Neural cell (in vitro differentiated cells): ENCODE measurements around the gene ABCC3. TPM values are rescaled to one million over a fixed set of nuclear protein-coding genes. Genes with fewer than 3 reads are reported as not detected.

Experiments
- H2AFZ ChIP-seq: fragments of 200-600, 300-800 bp; sonication (generic), shearing (Covaris generic); 2 replicates; pipeline ENCODE4 v1.6.0; 2014; ENCODE audit warnings: low read depth, mild to moderate bottlenecking, antibody characterized with exemption, low read length, moderate library complexity
- H3F3A ChIP-seq: fragments of 200-600 bp; shearing (Covaris generic); 2 replicates; pipeline ENCODE4 v1.6.1; 2016; ENCODE audit warnings: mild to moderate bottlenecking, moderate library complexity, mixed read lengths, antibody characterized with exemption, low read length; ENCODE audit not compliant: insufficient read depth, poor library complexity, severe bottlenecking
- H3K27ac ChIP-seq: fragments of 200-600, 300-800 bp; sonication (generic), shearing (Covaris generic); 2 replicates; pipeline ENCODE4 v1.5.1; 2014; ENCODE audit warnings: mild to moderate bottlenecking, low read length, moderate library complexity
- H3K27me3 ChIP-seq: fragments of 300-800, 200-600 bp; sonication (generic), shearing (Covaris generic); 2 replicates; pipeline ENCODE4 v1.6.0; 2014; ENCODE audit warnings: mild to moderate bottlenecking, low read depth, low read length, moderate library complexity; ENCODE audit not compliant: insufficient read depth
- H3K36me3 ChIP-seq: fragments of 300-800, 200-600 bp; sonication (generic), shearing (Covaris generic); 2 replicates; pipeline ENCODE4 v1.5.1; 2014; ENCODE audit warnings: mild to moderate bottlenecking, antibody characterized with exemption, low read length, moderate library complexity; ENCODE audit not compliant: insufficient read depth
- H3K4me2 ChIP-seq: fragments of 300-800, 200-600 bp; sonication (generic), shearing (Covaris generic); 2 replicates; pipeline ENCODE4 v1.6.0; 2014; ENCODE audit warnings: mild to moderate bottlenecking, low read length
- H3K4me3 ChIP-seq: fragments of 300-800, 200-600 bp; sonication (generic), shearing (Covaris generic); 2 replicates; pipeline ENCODE4 v1.5.1; 2014; ENCODE audit warnings: mild to moderate bottlenecking, low read length, moderate library complexity
- H3K79me2 ChIP-seq: fragments of 200-600 bp; shearing (Covaris generic); replicated peaks from 2 replicates; pipeline ENCODE4 v1.6.0; 2014; ENCODE audit warnings: mild to moderate bottlenecking, low read length, moderate library complexity; ENCODE audit not compliant: insufficient read depth
- H3K9ac ChIP-seq: fragments of 300-800, 200-600 bp; sonication (generic), shearing (Covaris generic); 2 replicates; pipeline ENCODE4 v1.6.1; 2016; ENCODE audit warnings: mild to moderate bottlenecking, low read length, mixed read lengths
- H3K9me2 ChIP-seq: fragments of 200-600 bp; shearing (Covaris generic); 2 replicates; pipeline ENCODE4 v1.6.1; 2016; ENCODE audit warnings: mild to moderate bottlenecking, low read length, mixed read lengths; ENCODE audit not compliant: insufficient read depth
- H3K9me3 ChIP-seq: fragments of 200-600, 300-800 bp; sonication (generic), shearing (Covaris generic); 2 replicates; pipeline ENCODE4 v1.6.1; 2016; ENCODE audit warnings: mild to moderate bottlenecking, mixed run types, low read length, moderate library complexity, mixed read lengths
- H4K20me1 ChIP-seq: fragments of 200-600 bp; shearing (Covaris generic); 2 replicates; pipeline ENCODE4 v1.6.1; 2016; ENCODE audit warnings: mild to moderate bottlenecking, mixed run types; ENCODE audit not compliant: insufficient read depth
- EP300 ChIP-seq: fragments of 450-650 bp; conservative IDR thresholded peaks from 2 replicates; pipeline ENCODE4 v1.6.1; 2014; ENCODE audit warnings: antibody characterized with exemption, mild to moderate bottlenecking, moderate library complexity; ENCODE audit not compliant: poor library complexity, severe bottlenecking
- EZH2 ChIP-seq: fragments of 200-600, 300-800 bp; shearing (Covaris generic), sonication (generic); IDR thresholded peaks from 2 replicates; pipeline ENCODE4 v1.6.1; 2014; ENCODE audit warnings: antibody characterized with exemption, low read length, borderline replicate concordance, mild to moderate bottlenecking; ENCODE audit not compliant: insufficient read depth, poor library complexity, severe bottlenecking
- MXI1 ChIP-seq: fragments of 450-650 bp; conservative IDR thresholded peaks from 2 replicates; pipeline ENCODE4 v1.6.1; 2014; ENCODE audit warnings: antibody characterized with exemption, mild to moderate bottlenecking; ENCODE audit not compliant: poor library complexity, severe bottlenecking
- POLR2AphosphoS5 ChIP-seq: IDR thresholded peaks from 2 replicates; pipeline ENCODE4 v1.6.1; 2012
- RAD21 ChIP-seq: fragments of 450-650 bp; conservative IDR thresholded peaks from 2 replicates; pipeline ENCODE4 v1.6.1; 2014; ENCODE audit warnings: antibody characterized with exemption, mild to moderate bottlenecking, moderate library complexity
- REST ChIP-seq: IDR thresholded peaks from 2 replicates; pipeline ENCODE4 v1.6.1; 2012; ENCODE audit warnings: borderline replicate concordance
- SMC3 ChIP-seq: fragments of 450-650 bp; conservative IDR thresholded peaks from 2 replicates; pipeline ENCODE4 v1.6.1; 2014; ENCODE audit warnings: antibody characterized with exemption, mild to moderate bottlenecking, moderate library complexity; ENCODE audit not compliant: poor library complexity
- TAF1 ChIP-seq: IDR thresholded peaks from 2 replicates; pipeline ENCODE4 v1.6.1; 2012; ENCODE audit warnings: low read depth
- polyA plus RNA-seq: library from polyadenylated mRNA; depleted of rRNA; stranded (reverse); fragments of >200 nt; gene quantifications from 2 replicates; pipeline ENCODE4 v1.2.3, GENCODE V29; 2014
- TF ChIP-seq, protein P1 (sequence below): fragments of 450-650 bp; IDR thresholded peaks from 2 replicates; pipeline ENCODE4 v1.5.1; 2014; ENCODE audit warnings: antibody characterized with exemption, mild to moderate bottlenecking, moderate library complexity; ENCODE audit not compliant: poor library complexity, severe bottlenecking

The ABCC3 gene
- polyA plus RNA-seq, 1 donor from 2014 or later: not detected

DNA sequence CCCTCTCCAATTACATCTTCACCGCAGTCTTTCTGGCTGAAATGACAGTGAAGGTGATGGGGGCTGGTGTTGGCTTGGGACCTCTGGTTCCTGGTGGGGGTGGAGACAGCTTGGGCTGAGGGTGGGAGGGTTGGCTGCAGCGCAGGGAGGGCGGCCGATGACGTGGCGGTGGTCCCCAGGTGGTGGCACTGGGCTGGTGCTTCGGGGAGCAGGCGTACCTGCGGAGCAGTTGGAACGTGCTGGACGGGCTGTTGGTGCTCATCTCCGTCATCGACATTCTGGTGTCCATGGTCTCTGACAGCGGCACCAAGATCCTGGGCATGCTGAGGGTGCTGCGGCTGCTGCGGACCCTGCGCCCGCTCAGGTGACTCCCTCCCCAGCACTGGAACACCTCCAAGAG lies 31.8 kb upstream of the ABCC3 start:
- no peak overlapping the region for H3K4me2 ChIP-seq
- H3K4me3 ChIP-seq: no peak overlapping the region
- H3K9ac ChIP-seq: no peak overlapping the region
- H3K79me2 ChIP-seq: no peaks in the 10 kb centered on the region
- H4K20me1 ChIP-seq: no peaks in the 10 kb centered on the region
- H3K9me2 ChIP-seq: no peaks in the 10 kb centered on the region
- H3K36me3 ChIP-seq: no peaks in the 10 kb centered on the region
- TF ChIP-seq EP300: no peak
- no peak for TF ChIP-seq MXI1
- TF ChIP-seq, protein P1, sequence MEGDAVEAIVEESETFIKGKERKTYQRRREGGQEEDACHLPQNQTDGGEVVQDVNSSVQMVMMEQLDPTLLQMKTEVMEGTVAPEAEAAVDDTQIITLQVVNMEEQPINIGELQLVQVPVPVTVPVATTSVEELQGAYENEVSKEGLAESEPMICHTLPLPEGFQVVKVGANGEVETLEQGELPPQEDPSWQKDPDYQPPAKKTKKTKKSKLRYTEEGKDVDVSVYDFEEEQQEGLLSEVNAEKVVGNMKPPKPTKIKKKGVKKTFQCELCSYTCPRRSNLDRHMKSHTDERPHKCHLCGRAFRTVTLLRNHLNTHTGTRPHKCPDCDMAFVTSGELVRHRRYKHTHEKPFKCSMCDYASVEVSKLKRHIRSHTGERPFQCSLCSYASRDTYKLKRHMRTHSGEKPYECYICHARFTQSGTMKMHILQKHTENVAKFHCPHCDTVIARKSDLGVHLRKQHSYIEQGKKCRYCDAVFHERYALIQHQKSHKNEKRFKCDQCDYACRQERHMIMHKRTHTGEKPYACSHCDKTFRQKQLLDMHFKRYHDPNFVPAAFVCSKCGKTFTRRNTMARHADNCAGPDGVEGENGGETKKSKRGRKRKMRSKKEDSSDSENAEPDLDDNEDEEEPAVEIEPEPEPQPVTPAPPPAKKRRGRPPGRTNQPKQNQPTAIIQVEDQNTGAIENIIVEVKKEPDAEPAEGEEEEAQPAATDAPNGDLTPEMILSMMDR: no peak
- TF ChIP-seq RAD21: no peak
- TF ChIP-seq POLR2AphosphoS5: no peak
- no peak for TF ChIP-seq SMC3
- TF ChIP-seq REST: no peak
- TF ChIP-seq TAF1: no peak
- no peak for TF ChIP-seq EZH2
- H3F3A ChIP-seq: no peaks in the 10 kb centered on the region
- H3K27me3 ChIP-seq: no peaks in the 10 kb centered on the region
- no peak overlapping the region for H2AFZ ChIP-seq
- H3K27ac ChIP-seq: no peak overlapping the region
- no peaks in the 10 kb centered on the region for H3K9me3 ChIP-seq

DNA sequence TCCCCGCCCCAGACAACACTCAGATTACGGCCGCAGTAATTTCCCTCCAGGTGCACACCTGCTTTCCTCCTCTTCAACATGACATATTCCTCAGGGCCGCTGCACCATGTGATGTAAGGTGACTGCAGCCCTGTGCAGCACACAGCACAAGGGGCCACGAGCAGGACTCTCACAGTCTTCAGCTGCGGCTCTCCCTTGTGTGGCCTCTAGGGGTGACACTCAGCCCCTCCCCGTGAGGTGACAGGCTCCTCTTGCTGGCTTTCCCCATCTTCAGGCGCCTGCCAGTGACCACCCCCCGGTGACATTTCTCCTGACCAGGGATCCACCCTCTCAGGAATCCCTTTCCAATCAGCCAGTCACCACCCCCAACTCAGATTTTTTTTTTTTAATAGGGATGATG lies 31.3 kb upstream of the ABCC3 start:
- H3K79me2 ChIP-seq: no peaks in the 10 kb centered on the region
- H3K9me2 ChIP-seq: no peaks in the 10 kb centered on the region
- H3K36me3 ChIP-seq: no peaks in the 10 kb centered on the region
- H4K20me1 ChIP-seq: no peaks in the 10 kb centered on the region
- no peaks in the 10 kb centered on the region for H3F3A ChIP-seq
- H3K4me3 ChIP-seq: no peak overlapping the region
- no peaks in the 10 kb centered on the region for H3K9me3 ChIP-seq
- H3K27me3 ChIP-seq: no peaks in the 10 kb centered on the region
- H3K9ac ChIP-seq: no peak overlapping the region
- no peak overlapping the region for H3K4me2 ChIP-seq
- TF ChIP-seq EZH2: no peak
- TF ChIP-seq EP300: no peak
- no peak for TF ChIP-seq POLR2AphosphoS5
- TF ChIP-seq TAF1: no peak
- no peak for TF ChIP-seq RAD21
- TF ChIP-seq SMC3: no peak
- TF ChIP-seq, protein P1: no peak
- TF ChIP-seq MXI1: no peak
- TF ChIP-seq REST: no peak
- H2AFZ ChIP-seq: no peak overlapping the region
- no peak overlapping the region for H3K27ac ChIP-seq
